Activated CD4-positive, alpha-beta T cell treated with anti-CD3 and anti-CD28 coated beads, Interleukin-2, amount 50 U/mL, for 24 hours (primary cell): Measurements from ENCODE around the gene CDA.
A peak's percentile ranks its signal among the peaks of the same experiment; 100 is the strongest.

ENCODE experiments used
- DNase-seq, 2 donors: peaks; one replicate each; pipeline ENCODE4 v3.0.0-alpha.2; 2020; ENCODE audit warnings: low read depth in 1 of 2, low spot score in 1 of 2

The CDA gene

DNA sequence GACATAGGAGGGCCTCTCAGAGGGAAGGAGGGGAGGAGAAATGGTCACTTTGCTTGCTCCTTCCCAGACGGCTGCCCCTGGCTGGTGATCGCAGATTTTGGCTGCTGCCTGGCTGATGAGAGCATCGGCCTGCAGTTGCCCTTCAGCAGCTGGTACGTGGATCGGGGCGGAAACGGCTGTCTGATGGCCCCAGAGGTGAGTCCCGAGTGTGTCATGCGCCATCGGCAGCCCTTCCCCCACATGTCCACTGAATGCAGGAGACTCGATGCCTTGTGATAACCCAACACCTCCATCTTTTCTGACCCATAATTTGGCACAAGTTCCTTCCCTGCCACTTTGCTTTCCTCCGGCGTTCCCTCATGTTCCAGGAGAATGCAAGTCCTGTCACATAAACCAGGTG is 59.5 kb downstream of the CDA start:
- DNase-seq: no peak

DNA sequence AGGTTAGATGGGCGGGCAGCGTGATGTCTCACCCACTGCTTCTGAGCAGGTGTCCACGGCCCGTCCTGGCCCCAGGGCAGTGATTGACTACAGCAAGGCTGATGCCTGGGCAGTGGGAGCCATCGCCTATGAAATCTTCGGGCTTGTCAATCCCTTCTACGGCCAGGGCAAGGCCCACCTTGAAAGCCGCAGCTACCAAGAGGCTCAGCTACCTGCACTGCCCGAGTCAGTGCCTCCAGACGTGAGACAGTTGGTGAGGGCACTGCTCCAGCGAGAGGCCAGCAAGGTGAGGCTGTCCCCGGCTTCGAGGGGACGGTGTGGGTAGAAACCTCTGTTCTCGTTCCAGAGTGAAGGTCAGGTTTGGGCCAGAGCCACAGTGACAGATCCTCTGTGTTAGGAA is 60.0 kb downstream of the CDA start:
- no peak for DNase-seq

DNA sequence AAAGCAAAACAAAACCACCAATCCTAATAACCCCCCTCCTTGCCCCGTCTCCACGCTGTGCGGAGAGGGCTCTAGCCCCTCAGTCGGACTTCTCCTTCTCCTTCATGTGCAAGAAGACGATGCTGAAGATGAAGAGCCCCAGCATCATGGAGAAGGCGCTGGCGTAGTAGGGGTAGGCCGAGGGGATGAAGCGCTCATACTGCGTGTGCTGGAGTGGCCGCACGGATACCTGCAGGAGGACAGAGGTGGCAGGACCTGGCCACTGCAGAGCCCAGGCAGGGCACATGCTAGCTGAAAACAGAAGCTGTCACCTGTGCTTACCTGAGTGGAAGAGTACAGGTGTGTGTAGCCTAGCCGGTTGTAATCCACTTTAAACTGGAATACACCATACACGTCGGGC is 63.4 kb downstream of the CDA start:
- DNase-seq: no peak

DNA sequence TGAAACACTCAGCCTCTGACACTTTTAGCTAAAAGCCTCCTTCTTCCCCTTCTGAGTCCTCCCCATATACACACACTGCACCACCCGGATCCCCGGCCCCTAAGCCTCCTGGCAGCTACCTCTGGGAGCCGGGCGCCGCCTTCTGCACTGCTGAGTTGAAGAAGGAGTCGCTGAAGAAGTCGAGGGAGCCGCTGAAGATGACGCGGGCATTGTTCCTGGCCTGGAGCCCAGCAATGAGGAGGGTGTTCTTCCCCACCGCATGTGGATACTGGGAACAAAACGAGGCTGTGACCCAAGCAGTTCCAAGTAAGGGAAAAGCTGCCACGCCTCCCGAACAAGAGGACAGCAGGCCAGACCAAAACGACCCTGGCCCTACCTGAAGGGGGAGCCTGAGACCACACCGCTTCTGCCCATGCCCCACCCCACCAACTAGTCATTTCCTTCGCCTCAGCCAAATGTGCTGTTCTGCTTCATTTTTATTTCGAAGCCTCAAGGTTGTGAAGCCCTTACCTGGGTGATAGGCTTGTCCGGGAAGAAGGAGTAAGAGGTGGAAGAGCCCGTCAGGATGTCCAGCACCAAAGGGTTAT is 65.3 kb downstream of the CDA start:
- DNase-seq: no peak

DNA sequence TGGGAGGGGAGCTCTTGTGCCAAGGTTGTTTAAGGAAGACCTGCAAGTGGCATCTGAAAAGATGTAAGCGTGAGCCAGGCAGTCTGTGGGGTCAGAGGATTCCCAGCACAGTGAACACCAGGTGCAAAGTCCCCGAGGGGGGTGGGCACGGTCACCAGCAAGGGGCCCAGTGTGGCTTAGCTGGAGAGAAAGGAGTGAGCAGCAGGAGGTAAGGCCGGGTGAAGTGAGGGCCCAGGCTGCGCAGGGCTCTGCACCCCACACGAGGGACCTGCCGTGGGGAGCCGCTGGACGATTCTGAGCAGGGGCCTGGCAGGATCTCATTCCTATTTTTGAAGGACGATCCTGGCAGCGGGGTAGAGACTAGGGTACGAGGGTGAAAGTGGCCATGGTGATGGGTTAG is 68.1 kb downstream of the CDA start:
- no peak for DNase-seq

DNA sequence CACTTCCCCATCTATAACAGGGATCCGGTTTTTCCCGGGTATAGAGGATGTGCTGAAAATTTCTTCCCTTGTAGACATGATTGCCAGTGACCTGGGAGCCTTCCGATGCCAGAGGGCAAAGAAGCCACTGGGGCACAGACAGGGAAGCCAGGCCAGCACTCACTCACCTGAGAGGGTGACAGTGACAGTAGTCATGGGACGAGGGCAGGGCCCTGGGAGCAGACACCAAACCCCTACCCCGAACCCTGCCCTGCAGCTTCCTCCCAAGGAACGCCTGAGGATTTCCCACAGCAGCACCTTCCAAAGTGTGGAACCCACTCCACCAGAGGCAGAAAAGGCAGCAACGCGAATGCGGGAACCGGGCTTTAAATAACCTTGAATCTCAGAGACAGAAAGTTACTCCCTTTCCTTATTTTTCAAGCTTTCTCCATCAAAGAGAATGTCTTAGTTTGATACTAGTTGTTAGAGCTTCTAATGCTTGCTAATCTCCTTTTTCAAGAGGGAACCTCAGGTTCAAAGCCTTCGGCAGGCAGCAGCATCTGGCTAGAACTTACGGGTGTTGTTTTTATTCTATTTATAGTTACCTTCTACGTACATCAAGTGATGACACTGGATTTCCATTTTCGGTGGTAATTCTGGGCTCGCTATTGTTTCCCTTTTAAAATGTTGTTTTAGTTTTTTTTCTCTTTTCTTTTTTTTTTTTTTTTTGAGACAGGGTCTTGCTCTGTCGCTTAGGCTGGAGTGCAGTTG is 69.4 kb downstream of the CDA start:
- no peak for DNase-seq

DNA sequence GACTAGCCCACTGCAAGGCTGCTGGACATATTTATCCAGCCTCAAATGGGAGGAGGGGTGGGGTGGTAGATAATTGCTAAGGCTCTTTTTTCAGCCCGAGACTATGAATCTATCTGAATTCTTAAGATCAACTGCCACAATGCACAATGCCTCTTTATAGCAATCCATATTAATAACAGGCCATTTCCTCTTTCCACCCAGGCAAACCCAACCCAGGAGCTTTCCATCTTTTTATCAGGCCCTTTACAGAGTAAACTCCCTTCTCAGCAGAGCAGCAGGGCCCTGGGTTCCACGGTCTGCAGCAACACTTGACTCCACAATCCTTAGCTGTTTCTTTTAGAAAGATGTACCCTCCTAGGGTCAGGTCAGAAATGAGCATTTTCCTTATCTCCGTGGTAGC is 71.5 kb downstream of the CDA start:
- no peak for DNase-seq

DNA sequence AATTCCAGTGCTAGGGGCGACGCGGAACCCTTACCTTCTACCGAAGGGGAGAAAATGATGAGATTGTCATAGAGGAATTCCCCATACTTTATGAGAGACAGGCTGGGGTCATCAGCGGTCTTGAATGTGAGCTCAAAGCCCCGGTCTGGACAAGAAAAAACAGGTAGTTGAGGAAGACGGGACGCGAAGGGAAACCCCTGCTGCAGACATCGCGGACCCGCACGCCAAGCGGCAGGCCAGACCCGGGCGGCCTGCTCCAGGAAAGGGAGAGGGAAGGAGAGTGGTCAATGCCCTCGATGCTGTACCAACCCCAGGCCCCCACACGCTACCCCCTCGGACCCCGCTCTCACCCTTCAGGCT is 71.9 kb downstream of the CDA start:
- no peak for DNase-seq

DNA sequence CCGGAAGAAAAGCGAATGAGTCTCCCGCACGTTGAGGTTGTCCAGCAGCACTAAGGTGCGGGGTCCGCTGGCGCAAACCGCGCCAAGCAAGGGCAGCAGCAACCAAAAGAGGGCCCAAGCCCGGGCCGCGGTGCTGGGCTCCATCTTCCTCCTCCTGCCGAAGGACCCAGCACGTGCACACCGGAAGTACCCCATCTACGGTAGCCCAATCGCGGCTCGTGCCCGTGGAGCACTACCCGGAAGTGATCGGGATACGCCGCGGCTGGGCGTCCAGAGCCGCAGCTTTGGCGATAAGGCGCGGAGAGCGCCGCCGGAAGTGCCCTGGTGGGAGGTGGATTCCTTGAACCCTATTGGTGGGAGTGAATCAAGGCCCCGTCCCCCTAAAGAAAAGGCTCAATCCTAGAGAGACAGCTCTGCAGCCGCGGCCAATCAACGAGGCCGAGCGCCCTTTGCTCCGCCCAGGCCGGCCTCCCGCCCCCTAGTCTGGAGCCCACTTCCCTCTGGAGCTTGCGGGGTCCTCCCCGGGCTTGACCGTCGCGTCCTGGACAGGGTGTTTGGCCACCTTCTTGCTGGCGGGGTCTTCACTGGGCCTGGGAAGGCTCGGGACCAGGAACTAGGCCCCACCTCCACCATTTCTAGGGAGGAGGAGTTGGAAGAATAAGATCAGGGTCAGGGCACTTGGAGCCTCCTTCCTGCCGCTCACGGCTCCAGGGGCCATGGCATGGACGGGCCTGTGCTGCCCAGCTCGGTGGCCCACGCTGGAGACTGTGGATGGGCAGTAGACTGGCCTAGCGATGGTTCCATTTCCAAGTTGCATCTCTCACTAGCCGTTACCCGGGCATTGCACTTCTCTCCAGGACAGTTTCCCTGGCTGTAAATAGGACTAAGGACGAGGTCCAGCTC is 72.6 kb downstream of the CDA start, which contains the start of gene DDOST:
Gene DDOST (minus strand): TSS at position 163 of the 903 bp plus-strand sequence. CDS start 19 bp downstream, at position 144.
- DNase-seq: peak; percentile 84 to 95

DNA sequence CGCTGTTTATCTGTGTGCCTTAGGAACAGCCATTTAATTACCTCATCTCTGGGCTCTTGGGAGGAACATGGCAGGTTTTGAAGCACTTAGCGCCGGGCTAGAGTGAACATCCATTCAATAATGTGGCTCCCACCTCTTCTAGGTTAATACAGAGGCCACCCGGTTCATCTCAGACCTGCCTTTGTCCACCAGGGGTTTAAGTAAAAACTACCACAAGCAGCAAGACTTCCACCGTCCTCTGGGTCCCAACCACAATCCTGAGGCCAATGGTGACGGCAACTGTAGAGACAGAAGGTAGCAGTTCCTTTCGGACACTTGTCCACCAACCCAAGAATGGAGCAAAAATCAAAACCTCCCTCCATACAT is 73.2 kb downstream of the CDA start:
- no peak for DNase-seq

DNA sequence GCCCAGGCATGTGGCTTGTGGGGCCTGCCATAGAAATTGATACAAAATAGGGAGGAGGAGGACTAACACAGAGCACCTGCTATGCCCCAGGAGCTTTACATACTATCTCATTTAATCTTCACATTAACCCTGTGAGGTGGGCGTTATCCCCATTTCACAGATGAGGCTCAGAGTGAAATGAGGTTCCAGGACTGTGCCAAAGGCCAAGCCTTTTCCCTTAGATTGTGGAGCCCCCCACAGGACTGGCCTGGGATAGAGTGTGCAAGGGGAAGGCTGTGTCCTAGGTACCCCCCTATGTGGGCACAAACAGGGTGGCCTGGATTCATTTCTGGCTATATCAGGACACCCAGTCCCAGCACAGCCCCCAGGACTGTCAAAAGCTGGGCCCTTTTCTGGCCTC is 74.5 kb downstream of the CDA start:
- no peak for DNase-seq

DNA sequence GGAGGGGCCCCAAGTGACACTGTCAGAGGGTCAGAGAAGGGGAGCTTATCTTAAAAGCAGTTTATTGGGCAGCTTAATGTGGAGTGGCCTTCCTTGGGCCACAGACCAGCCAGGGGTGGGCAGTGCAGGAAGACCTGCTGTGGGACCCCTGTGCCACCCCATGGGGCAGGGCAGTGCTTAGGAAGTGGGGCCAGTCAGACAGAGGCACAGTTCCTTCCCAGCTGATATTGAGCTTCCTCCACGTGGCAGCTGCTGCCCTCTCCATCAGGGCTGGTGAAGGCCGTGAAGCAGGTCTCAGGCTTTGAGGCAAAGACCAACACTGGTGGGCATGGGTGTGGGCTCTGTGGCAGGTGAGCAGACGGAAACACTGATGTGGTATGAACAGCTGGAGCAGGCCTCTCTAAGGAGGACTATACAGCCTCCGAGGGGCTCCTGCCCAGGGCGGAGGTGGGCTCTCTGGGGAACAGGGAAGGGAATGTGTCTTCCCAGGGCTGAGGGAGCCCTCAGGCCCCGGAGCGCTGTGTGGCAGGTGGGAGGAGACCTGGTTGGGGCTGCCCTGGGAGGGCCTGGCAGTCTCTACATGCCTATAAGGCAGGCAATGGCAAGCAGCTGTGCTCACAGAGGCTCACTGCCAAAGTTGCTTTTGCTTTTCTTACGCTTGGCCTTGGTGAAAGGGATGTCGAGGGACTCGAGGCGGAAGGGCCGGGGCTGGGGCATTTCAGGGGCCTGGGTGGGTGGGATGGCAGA is 75.2 kb downstream of the CDA start:
- no peak for DNase-seq

DNA sequence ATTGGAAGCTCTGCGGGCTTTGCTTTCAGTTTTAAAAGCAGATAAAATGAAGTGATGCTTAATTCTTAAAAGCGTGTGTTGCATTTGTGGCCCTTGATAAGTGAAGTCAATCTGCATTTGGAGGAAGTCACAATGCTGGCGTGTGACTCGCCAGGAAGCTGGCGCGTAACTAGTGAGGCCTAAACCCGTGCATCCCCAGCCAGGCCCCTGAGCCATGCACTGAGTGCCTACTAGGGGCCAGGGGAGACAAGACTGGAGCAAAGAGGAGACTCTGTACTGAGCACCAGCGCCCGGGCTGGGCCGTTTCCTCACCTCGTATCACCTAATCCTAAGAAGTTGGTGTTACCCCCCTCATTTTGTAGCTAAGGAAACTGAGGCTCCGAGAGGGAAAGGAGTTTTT is 76.8 kb downstream of the CDA start:
- no peak for DNase-seq

DNA sequence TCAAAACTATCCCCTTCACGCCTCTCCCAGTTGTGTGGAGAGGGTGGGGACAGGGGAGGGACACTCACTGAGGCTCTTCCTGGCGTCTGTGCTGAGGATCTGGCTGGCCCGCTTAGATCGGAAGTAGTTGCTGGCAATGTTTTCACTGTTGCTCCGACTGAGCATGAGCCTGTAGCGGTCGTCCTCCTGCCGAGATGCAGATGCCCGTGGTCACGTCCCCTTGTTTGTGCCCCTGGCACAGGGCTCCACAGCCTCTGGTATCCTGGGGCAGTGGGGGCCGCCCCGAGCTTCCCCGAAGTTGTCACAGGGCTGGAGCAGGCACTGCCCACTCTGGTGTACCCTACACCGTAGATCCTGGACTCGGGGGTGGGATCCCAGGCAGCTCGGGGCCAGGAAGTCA is 77.2 kb downstream of the CDA start:
- DNase-seq: no peak

DNA sequence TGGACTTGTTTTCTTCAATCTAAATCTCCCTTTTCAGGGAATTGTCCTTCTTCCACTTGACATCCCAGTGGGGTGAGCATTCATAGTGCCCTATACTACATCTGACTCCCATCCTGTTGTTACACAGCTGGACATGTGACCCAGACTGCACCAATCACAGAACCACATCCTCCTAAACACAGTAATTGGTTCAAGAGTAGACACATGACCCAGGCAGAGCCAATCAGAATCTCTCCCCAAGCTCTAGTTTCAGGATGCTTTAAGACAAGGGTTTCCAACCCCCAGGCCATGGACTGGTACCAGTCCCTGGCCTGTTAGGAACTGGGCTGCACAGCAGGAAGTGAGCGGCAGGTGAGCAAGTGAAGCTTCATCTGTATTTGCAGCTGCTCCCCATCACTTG is 77.9 kb downstream of the CDA start:
- DNase-seq: no peak
